Measurements from ENCODE around the gene ASPHD2.
"Not testable (repeated sequence)": the region's sequence is repeated elsewhere in the genome, so short reads cannot be mapped to it uniquely, and the experiment has no call there.

The ASPHD2 gene

GRCh38 chr22:26437694-26438392 lies 8.8 kb downstream of the ASPHD2 start:
- Histone ChIP-seq H3K27ac (replicated peaks) (no peak overlapping the region), H3K4me3 (replicated peaks; ENCODE audit: insufficient read depth, low read length) (no peak overlapping the region), H3K27me3 (ENCODE audit: insufficient read depth, poor library complexity, severe bottlenecking) (no peaks in the 10 kb centered on the region)
- no peak for TF ChIP-seq GABPA (IDR thresholded peaks at IDR 0.05; ENCODE audit: low read depth)
- TF ChIP-seq SPI1 (IDR thresholded peaks at IDR 0.05; ENCODE audit: borderline replicate concordance, low read depth): no peak
- TF ChIP-seq REST (IDR thresholded peaks at IDR 0.05; ENCODE audit: insufficient replicate concordance, low read depth): no peak
- TF ChIP-seq CTCF (IDR thresholded peaks at IDR 0.05; ENCODE audit: insufficient read depth, low read length): no peak
- no peak for TF ChIP-seq POLR2AphosphoS5 (IDR thresholded peaks at IDR 0.05; ENCODE audit: low read depth)
- no peak for DNase-seq (ENCODE audit: low read depth in 1 of 2, low spot score in 1 of 2)

GRCh38 chr22:26438776-26439175 lies 9.7 kb downstream of the ASPHD2 start:
- H3K27ac ChIP-seq (replicated peaks); H3K4me3 ChIP-seq (replicated peaks; ENCODE audit: insufficient read depth, low read length); DNase-seq (ENCODE audit: low read depth in 1 of 2, low spot score in 1 of 2); H3K27me3 ChIP-seq (ENCODE audit: insufficient read depth, poor library complexity, severe bottlenecking): not testable (repeated sequence)

GRCh38 chr22:26439559-26439958 lies 10.5 kb downstream of the ASPHD2 start:
- TF ChIP-seq POLR2AphosphoS5 (IDR thresholded peaks at IDR 0.05; ENCODE audit: low read depth): no peak
- TF ChIP-seq REST (IDR thresholded peaks at IDR 0.05; ENCODE audit: insufficient replicate concordance, low read depth): no peak
- no peak for TF ChIP-seq CTCF (IDR thresholded peaks at IDR 0.05; ENCODE audit: insufficient read depth, low read length)
- TF ChIP-seq GABPA (IDR thresholded peaks at IDR 0.05; ENCODE audit: low read depth): no peak
- TF ChIP-seq SPI1 (IDR thresholded peaks at IDR 0.05; ENCODE audit: borderline replicate concordance, low read depth): no peak
- no peak overlapping the region for H3K27ac ChIP-seq (replicated peaks)
- no peak overlapping the region for H3K4me3 ChIP-seq (replicated peaks; ENCODE audit: insufficient read depth, low read length)
- no peak for DNase-seq (ENCODE audit: low read depth in 1 of 2, low spot score in 1 of 2)
- H3K27me3 ChIP-seq (ENCODE audit: insufficient read depth, poor library complexity, severe bottlenecking): no peaks in the 10 kb centered on the region

- TF ChIP-seq CTCF (IDR thresholded peaks at IDR 0.05; ENCODE audit: insufficient read depth, low read length): no peak
- TF ChIP-seq POLR2AphosphoS5 (IDR thresholded peaks at IDR 0.05; ENCODE audit: low read depth): no peak
- peak; percentile 88 for TF ChIP-seq SPI1 (IDR thresholded peaks at IDR 0.05; ENCODE audit: borderline replicate concordance, low read depth)
- no peak overlapping the region for H3K27ac ChIP-seq (replicated peaks)
- DNase-seq (ENCODE audit: low read depth in 1 of 2, low spot score in 1 of 2): peak in 1 of 2 experiments; percentile 28
- H3K4me3 ChIP-seq (replicated peaks; ENCODE audit: insufficient read depth, low read length): no peak overlapping the region
- H3K27me3 ChIP-seq (ENCODE audit: insufficient read depth, poor library complexity, severe bottlenecking): no peaks in the 10 kb centered on the region
Measured at GRCh38 chr22:26442086-26442756, 13.2 kb downstream of the ASPHD2 start.
